OCI-LY1 (cell line): Measurements from ENCODE around the gene NADK2.

Experiments
- H2AFZ ChIP-seq: fragments of 200-600 bp; sonication (generic), shearing (Covaris generic); 2 replicates; pipeline ENCODE4 v1.6.0; 2014; ENCODE audit warnings: antibody characterized with exemption, mild to moderate bottlenecking, low read length
- H3F3A ChIP-seq: fragments of 200-600 bp; sonication (generic), shearing (Covaris generic); 2 replicates; pipeline ENCODE4 v1.6.0; 2014; ENCODE audit warnings: mild to moderate bottlenecking, antibody characterized with exemption, low read length, moderate library complexity; ENCODE audit not compliant: insufficient read depth
- H3K27ac ChIP-seq: fragments of 200-600 bp; sonication (generic); 2 replicates; pipeline ENCODE4 v1.5.1; 2014; ENCODE audit warnings: low read length, mixed run types, mild to moderate bottlenecking, low read depth; ENCODE audit not compliant: poor library complexity, severe bottlenecking
- H3K27me3 ChIP-seq: fragments of 200-600 bp; sonication (generic); 2 replicates; pipeline ENCODE4 v1.6.0; 2014; ENCODE audit warnings: antibody characterized with exemption, mild to moderate bottlenecking, low read length, moderate library complexity; ENCODE audit not compliant: insufficient read depth
- H3K36me3 ChIP-seq: fragments of 200-600 bp; sonication (generic); 2 replicates; pipeline ENCODE4 v1.6.1; 2014; ENCODE audit warnings: mild to moderate bottlenecking, antibody characterized with exemption, low read length, moderate library complexity, mixed read lengths; ENCODE audit not compliant: insufficient read depth
- H3K4me1 ChIP-seq: fragments of 200-600 bp; sonication (generic); 2 replicates; pipeline ENCODE4 v1.5.1; 2014; ENCODE audit warnings: mild to moderate bottlenecking, low read length, moderate library complexity; ENCODE audit not compliant: insufficient read depth, severe bottlenecking
- H3K4me2 ChIP-seq: fragments of 200-600 bp; sonication (generic), shearing (Covaris generic); 2 replicates; pipeline ENCODE4 v1.6.1; 2014; ENCODE audit warnings: low read length
- H3K4me3 ChIP-seq: fragments of 200-600 bp; sonication (generic); 2 replicates; pipeline ENCODE4 v1.5.1; 2014; ENCODE audit warnings: low read length, low read depth, mild to moderate bottlenecking, mixed read lengths; ENCODE audit not compliant: poor library complexity, severe bottlenecking
- H3K79me2 ChIP-seq: fragments of 200-600 bp; shearing (Covaris generic); 2 replicates; pipeline ENCODE4 v1.6.1; 2016; ENCODE audit warnings: mixed run types, low read length, mixed read lengths; ENCODE audit not compliant: insufficient read depth
- H3K9ac ChIP-seq: fragments of 200-600 bp; sonication (generic), shearing (Covaris generic); 2 replicates; pipeline ENCODE4 v1.6.1; 2014; ENCODE audit warnings: mild to moderate bottlenecking, low read length, mixed read lengths
- H3K9me2 ChIP-seq: fragments of 200-600 bp; sonication (generic), shearing (Covaris generic); 2 replicates; pipeline ENCODE4 v1.6.1; 2014; ENCODE audit warnings: low read depth, mild to moderate bottlenecking, low read length, mixed read lengths
- H3K9me3 ChIP-seq: fragments of 200-600 bp; shearing (Covaris generic); 2 replicates; pipeline ENCODE4 v1.6.1; 2014; ENCODE audit warnings: low read length, mixed read lengths
- H4K20me1 ChIP-seq: fragments of 200-600 bp; sonication (generic), shearing (Covaris generic); 2 replicates; pipeline ENCODE4 v1.6.0; 2016; ENCODE audit warnings: mild to moderate bottlenecking, low read length; ENCODE audit not compliant: insufficient read depth
- CTCF ChIP-seq: fragments of 200-600 bp; sonication (generic), shearing (Covaris generic); IDR thresholded peaks from 2 replicates; pipeline ENCODE4 v1.5.1; 2017; ENCODE audit warnings: mild to moderate bottlenecking, antibody characterized with exemption, low read length, moderate library complexity, mixed read lengths
- EZH2 ChIP-seq: fragments of 200-600 bp; sonication (generic), shearing (Covaris generic); IDR thresholded peaks from 2 replicates; pipeline ENCODE4 v1.8.0; 2017; ENCODE audit warnings: borderline replicate concordance, mixed run types, mild to moderate bottlenecking, antibody characterized with exemption, low read length, moderate library complexity, mixed read lengths

The NADK2 gene

GRCh38 chr5:36239370-36240293 lies 2.1 kb downstream of the NADK2 start:
- Histone ChIP-seq H3F3A (no peaks in the 10 kb centered on the region), H3K9me2 (no peaks in the 10 kb centered on the region), H3K4me1 (peaks cover 72% of the 10 kb centered on the region), H3K79me2 (no peaks in the 10 kb centered on the region; the same call in 1 of the 2 replicates), H2AFZ (no peak overlapping the region), H4K20me1 (no peaks in the 10 kb centered on the region), H3K4me2 (peak overlapping the region; percentile 87), H3K36me3 (no peaks in the 10 kb centered on the region), H3K27me3 (no peaks in the 10 kb centered on the region), H3K27ac (peak overlapping the region; percentile 71), H3K4me3 (peak overlapping the region; percentile 87), H3K9me3 (no peaks in the 10 kb centered on the region), H3K9ac (peak overlapping the region; percentile 80; the same call in 1 of the 2 replicates)
- no peak for TF ChIP-seq CTCF
- TF ChIP-seq EZH2, result no peak

GRCh38 chr5:36238502-36239295 lies 3.0 kb downstream of the NADK2 start:
- Histone ChIP-seq H3K4me3 (peak overlapping the region; percentile 87), H3K79me2 (no peaks in the 10 kb centered on the region; the same call in 1 of the 2 replicates), H3K9me2 (no peaks in the 10 kb centered on the region), H4K20me1 (no peaks in the 10 kb centered on the region), H3K9me3 (no peaks in the 10 kb centered on the region), H3F3A (no peaks in the 10 kb centered on the region), H3K27ac (peak overlapping the region; percentile 71), H2AFZ (no peak overlapping the region), H3K4me2 (peak overlapping the region; percentile 87), H3K27me3 (no peaks in the 10 kb centered on the region), H3K36me3 (no peaks in the 10 kb centered on the region), H3K9ac (no peak overlapping the region; the same call in 1 of the 2 replicates), H3K4me1 (peaks cover 72% of the 10 kb centered on the region)
- TF ChIP-seq EZH2 (no peak), CTCF (no peak)

GRCh38 chr5:36237751-36238150 lies 4.0 kb downstream of the NADK2 start:
- no peaks in the 10 kb centered on the region; the same call in 1 of the 2 replicates for H3K79me2 ChIP-seq
- H3K9me2 ChIP-seq, result no peaks in the 10 kb centered on the region
- no peaks in the 10 kb centered on the region for H3F3A ChIP-seq
- peak overlapping the region; percentile 87 for H3K4me3 ChIP-seq
- peak overlapping the region; percentile 87 for H3K4me2 ChIP-seq
- no peaks in the 10 kb centered on the region for H3K36me3 ChIP-seq
- peak overlapping the region; percentile 71 for H3K27ac ChIP-seq
- H3K9ac ChIP-seq, result no peak overlapping the region; the same call in 1 of the 2 replicates
- H3K27me3 ChIP-seq, result no peaks in the 10 kb centered on the region
- no peaks in the 10 kb centered on the region for H4K20me1 ChIP-seq
- no peak overlapping the region for H2AFZ ChIP-seq
- TF ChIP-seq EZH2 (no peak), CTCF (no peak)
- peaks cover 68% of the 10 kb centered on the region for H3K4me1 ChIP-seq
- H3K9me3 ChIP-seq, result no peaks in the 10 kb centered on the region
